HG02852 (cell line): Measurements from ENCODE around the gene CDCA3.

Experiments
- ATAC-seq: cut with Tn5 transposase; IDR thresholded peaks from one replicate; pipeline ENCODE4 v1.9.1; 2021; ENCODE audit warnings: mild to moderate bottlenecking, moderate library complexity; ENCODE audit not compliant: unreplicated experiment

CDCA3 gene

DNA sequence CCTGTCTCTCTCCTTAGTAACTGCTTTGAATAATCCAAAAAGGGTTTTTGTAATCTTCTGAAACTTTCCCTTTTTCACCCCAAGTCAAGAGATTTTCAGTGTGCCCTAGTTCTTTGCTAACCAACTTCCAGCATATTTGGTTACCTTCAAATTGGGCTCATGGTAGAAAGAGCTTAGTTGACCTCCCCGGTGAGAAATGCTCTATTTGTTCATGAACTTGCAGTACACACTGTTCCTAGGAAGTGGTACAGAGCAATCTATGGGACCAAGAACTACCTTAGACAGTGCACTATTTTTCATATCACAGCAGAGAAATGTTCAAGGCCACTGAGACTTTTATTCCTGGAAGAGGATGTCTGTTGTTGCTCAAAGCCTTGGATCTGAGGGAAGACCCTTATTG lies 2.5 kb upstream of the CDCA3 start:
- ATAC-seq: no peak

DNA sequence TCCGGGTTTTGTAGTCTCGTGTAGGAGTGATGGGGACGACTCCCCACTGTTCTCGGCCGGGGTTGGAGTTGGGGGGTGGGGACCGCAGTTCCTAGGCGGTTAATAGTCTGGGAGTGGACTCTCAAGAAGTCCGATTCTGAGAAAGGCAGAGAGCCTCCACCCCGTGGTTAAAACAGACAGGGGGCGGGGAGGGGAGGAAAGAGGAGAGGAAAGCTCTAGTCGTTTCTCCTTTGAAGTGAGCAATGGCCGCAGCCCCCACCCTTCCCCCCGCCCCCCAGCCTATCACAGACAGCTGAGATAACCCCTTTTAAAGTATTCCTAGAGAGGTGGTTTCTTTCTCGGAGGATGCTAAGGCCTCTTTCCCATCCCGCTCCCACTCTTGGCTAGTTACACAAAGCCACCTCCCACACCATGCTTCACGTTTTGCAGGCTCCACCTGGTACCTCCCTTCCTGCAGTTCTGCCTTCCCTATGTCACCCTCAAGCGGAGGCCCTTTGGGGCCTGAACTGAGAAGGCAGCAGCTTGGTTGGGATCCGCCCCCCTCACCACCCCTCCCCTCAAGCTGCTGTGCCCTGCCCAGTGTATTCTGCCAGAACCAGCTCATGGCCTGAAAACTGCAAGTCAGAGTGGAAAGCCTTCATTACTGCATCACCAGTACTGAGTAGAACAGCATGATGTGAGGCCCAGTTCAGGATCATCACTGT lies 1.7 kb upstream of the CDCA3 start:
- ATAC-seq: no peak

DNA sequence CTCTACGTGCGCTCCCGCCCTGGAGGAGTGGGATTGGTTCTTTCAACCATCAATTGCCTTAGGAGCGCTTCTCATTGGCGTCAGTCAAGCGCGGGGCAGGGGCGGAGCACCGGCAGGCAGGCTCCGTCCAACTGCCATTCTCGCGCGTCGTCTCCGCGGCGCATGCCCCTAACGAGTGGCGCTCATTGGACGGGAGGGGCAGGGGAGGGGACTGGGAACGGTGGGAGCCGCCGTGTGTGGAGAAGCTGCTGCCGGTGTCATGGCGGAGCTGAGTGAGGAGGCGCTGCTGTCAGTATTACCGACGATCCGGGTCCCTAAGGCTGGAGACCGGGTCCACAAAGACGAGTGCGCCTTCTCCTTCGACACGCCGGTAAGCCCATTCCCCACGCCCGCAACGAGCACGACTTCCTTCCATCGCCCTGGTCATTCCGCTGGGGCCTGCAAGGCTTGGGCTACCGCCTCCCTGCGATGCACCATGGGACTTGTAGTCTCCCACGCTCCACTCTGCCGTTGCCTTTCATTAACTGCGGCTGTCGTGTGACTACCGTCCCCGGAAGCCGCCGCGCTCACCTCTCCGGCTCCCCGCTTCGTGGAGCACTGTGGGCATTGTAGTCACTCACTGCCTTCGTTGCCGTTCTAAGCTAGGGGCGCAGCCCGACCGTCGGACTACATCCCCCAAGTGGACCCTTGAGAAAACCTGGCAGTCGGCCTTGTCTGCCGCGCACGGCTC lies 1.0 kb upstream of the CDCA3 start, which contains the start of gene USP5:
USP5 (plus strand) TSS at position 230 of the 730 bp plus-strand sequence; CDS start at position 260, 30 bp downstream.
- peak; percentile 70 for ATAC-seq

DNA sequence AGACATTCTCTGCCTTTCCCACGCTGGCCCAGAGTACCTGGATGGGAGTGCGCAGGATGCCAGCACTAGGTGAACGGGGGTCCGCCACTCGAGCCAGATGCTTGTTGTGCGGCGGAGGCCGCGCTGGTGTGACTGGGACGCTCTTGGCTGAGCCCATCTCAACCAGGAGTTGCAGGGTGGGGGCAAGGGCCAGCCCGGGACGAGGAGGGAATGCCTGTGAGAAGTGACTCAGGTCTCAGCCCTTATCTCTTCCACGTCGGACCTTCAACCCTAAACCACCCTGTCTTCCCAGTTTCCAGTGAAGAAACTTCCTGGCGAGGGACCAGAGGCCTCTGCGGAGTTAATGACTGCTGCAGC lies 312 bp downstream of the CDCA3 start:
- no peak for ATAC-seq

DNA sequence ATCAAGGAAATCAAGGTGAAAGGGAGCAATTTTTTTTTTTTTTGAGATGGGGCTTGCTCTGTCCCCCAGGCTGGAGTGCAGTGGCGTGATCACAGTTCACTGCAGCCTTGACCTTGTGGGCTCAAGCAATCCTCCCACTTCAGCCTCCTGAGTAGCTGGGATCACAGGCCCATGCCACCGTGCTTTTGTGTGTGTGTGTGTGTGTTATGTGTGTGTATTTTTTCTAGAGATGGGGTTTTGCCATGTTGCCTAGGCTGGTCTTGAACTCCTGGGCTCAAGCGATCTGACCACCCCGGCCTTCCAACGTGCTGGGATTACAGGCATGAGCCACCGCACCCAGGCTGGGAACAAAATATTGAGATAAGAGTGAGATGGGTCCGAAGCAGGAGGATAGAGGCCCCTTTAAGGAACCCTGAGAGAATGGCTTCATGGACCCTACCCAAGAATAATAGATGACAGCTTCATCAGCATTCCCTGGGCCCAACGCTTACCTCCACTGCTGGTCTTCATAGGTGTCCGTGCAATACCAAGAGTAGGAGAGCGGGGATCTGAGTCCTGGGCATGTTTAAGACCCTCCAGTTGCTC lies 1.0 kb downstream of the CDCA3 start:
- ATAC-seq: no peak

DNA sequence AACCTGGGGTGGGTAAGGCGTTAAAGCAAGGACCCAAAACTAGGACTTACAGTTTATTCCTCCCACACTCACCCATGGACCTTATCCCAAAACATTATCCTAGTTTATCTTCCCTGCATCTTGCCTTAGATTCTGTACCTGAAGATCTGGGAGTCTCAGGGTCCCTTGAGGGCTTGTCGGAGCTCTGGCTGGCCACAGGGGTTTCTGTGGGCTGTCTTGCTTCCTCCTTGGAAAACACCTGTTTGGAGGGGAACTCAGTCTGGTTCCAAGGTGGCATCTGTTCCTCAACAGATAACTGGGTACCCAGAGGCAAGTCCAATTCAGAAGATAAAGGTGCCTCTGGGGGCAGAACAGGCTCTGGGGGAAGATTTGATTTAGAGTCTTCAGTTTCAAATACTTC lies 1.7 kb downstream of the CDCA3 start:
- ATAC-seq: no peak

DNA sequence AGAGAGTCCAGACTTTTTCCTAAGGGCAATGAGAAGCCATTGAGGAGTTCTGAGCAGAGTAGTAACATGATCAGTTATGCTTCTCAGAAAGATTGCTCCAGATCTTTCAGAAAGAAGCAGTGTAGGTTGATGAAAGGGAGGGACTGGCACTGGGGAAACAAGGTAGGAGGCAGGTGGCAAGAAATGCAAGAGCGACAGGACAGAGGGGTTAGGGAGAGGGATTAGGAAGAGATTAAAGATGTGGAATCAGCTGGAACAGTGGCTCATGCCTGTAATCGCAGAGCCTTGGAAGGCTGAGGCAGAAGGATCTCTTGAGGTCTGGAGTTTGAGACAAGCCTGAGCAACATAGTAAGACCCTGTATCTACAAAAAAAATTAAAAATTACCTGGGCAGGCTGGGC lies 3.4 kb downstream of the CDCA3 start:
- no peak for ATAC-seq

DNA sequence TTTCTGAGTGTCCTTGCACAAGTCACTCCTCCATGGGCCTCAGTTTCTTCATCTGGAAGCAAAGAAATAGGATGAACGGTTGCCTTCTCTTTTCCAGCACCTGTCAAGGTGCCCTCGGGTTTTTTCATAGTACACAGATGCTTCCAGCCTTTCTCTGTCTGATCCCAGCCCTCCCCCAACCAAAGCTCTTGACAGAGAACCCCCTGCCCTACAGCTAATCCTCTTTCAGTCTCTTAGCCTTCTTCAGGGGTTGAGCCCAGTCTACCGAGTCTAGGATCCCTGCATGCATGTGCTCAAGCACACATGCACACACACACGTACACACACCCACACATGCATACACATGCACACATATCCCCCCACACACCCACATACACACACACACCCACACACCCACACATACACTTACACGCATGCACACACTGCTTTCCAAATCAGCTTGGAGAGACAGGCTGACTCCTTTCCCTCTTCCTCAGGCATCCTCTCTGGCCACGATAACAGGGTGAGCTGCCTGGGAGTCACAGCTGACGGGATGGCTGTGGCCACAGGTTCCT lies 4.7 kb downstream of the CDCA3 start:
- ATAC-seq: no peak

DNA sequence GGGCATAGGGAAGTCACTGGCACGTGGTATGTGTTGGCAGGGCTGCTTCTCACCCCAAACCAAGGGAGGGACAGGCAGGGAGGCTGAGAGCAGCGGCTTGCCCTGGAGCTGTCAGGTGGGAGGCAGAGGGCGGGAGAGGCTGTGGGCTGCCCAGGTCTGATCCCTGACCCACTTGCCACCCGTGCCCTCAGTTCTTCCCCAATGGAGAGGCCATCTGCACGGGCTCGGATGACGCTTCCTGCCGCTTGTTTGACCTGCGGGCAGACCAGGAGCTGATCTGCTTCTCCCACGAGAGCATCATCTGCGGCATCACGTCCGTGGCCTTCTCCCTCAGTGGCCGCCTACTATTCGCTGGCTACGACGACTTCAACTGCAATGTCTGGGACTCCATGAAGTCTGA lies 5.7 kb downstream of the CDCA3 start:
- ATAC-seq: no peak

DNA sequence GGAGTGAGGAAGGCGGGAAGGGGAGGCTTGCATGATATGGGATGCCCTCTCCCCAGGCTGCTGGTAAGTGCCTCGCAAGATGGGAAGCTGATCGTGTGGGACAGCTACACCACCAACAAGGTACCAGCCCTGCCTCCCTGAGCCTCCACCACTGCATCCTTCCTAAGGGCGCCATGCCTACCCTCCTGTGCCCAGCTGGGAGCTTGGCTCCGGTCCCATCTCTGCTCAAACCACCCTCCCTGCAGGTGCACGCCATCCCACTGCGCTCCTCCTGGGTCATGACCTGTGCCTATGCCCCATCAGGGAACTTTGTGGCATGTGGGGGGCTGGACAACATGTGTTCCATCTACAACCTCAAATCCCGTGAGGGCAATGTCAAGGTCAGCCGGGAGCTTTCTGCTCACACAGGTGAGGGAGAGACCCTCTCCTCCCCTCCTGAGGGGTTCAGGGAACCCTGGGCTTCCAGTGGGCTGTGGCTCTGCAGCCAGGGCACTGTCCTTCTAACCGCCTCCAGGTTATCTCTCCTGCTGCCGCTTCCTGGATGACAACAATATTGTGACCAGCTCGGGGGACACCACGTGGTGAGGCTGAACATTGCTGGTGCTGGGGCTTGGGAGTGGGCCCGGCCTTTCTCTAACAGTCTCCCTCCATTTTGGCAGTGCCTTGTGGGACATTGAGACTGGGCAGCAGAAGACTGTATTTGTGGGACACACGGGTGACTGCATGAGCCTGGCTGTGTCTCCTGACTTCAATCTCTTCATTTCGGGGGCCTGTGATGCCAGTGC lies 7.8 kb downstream of the CDCA3 start:
- no peak for ATAC-seq

DNA sequence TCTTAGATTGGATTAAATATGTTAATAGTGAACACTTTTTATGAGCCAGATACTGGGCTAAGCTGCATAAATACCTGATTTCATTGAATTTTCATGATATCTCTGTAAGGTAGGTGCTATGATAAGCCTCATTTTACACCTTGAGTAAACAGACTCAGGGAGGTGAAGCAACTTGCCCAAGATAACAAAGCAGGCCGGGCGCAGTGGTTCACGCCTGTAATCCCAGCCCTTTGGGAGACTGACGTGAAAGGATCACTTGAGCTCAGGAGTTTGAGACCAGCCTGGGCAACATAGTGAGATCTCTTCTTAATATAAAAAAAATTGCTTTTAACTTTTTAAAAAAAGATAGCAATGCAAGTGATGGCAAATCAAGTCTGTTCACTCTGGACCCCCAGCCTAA lies 9.0 kb downstream of the CDCA3 start:
- no peak for ATAC-seq

DNA sequence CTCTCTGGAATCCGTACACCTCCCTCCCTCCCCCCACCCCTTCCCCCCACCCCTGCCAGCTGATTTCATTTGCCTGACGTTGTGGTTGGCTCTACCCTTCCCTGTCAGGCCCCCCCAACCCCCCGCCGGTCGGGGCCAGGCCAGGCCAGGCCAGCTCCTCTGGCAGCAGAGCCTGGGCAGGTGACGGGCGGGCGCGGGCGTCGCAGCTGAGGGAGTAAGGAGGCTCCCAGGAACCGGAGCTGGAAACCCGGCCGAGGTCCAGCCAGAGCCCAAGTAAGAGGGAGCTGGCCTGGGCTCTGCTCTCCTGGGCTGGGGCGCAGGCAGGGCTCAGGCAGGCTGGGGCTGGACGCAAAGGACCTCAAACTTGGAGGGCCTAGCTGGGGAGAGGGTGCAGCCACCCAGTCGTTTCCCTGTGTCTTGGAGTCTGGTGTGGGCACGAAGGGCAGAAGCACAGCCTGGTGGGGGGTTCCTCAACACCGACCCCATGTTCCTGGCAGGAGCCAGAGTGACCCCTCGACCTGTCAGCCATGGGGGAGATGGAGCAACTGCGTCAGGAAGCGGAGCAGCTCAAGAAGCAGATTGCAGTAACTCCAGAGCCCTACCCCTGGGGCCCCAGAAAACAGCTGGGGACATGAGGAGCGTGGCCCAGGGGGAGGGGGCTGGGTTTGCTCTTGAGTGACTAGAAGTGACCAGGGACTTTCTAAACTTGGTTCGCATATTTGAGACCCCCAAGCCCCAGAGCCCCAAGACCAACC lies 10.1 kb downstream of the CDCA3 start, which contains the start of gene GNB3:
GNB3 (plus strand) TSS at position 165 of the 755 bp plus-strand sequence; CDS start at position 528, 363 bp downstream.
- no peak for ATAC-seq

DNA sequence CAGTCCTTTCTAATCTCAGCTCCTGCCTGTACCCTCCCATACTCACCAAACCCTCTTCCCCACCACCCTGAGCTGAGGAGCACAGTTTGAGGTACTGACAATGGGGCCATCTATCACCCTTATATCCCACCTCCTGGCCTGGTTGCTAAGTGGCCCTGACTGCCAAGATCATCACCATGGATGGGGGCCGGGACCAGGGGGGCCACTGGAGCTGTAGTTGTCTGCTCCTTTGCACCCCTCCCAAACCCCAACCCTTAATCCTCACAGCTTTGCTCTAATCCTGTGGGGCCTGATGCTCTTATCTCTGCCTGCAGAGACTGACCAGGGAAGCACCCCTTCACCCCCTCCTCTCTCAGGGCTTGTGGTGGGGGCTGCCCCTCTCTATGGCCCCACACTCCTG lies 10.8 kb downstream of the CDCA3 start:
- no peak for ATAC-seq

DNA sequence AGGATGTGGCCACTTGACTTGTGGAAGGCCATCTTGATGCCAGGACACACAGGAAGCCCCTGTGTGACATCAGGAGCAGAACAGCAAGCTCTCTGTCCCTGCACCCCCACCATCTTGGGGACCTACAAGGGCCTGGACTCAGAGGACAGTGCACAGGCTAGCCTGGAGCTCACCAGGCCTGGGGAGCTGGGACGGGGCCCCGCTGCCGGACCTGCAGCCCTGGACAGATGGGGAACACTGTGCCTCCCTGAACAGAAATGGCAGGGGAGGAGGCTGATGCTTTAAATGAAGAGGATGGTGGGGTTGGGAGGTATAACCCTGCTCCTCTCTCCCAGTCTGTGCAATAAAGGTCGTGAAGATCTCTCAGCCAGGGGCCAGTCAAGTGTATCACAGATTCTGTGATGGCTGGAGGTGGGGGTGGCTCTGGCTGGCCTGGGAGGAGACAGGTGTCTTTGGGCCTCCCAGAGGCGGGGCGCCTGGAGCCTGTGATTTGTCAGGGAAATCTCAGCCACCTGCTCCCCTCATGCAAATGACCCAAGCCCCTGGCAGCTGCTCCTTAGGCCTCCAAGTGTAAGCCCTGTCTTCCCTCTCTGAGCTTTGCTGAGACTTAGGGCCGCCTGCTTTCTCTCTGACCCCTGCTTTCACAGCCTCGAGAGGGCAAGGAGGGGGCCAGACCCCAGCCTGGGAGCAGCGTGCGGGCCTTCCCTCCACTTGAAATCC lies 11.4 kb downstream of the CDCA3 start:
- ATAC-seq: peak; percentile 87

DNA sequence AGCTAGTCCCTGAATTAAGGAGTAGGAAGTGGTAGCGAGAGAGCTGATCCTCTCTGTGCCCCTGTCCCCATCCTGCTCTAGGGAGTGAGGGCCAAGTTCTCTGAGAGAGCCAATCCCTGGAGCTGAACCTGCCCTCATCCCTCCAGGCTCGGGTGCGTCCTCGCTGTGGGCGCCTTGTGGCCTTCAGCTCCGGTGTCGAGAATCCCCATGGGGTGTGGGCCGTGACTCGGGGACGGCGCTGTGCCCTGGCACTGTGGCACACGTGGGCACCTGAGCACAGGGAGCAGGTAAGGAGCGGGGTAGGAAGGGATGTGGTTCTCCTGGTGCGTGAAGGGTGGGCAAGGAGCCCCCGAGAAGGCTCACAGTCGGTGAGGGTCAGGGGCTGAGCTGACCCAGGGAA lies 12.2 kb downstream of the CDCA3 start:
- no peak for ATAC-seq

DNA sequence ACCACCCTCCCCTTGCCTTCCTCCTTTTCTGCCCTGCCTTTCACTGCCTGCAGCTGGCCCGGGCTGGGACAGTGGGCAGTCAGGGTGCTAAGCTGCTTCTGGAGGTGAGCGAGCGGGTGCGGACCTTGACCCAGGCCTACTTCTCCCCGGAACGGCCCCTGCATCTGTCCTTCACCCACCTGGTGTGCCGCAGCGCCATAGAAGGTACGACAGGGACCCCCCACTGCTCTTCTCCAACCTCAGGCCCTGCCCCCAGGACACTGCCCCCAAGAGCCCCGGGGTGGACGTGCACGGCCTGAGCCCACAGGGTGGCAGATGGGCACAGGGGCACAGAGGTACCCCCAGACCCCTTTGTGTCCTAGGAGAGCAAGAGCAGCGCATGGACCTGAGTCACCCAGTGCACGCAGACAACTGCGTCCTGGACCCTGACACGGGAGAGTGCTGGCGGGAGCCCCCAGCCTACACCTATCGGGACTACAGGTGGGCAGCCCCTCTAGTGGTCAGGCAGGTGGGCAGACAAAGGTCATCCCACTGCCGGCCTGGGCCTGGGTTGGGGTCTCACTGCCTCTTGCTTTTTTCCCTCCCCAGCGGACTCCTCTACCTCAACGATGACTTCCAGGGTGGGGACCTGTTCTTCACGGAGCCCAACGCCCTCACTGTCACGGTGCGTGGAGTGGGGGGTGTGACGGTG lies 13.6 kb downstream of the CDCA3 start:
- no peak for ATAC-seq

DNA sequence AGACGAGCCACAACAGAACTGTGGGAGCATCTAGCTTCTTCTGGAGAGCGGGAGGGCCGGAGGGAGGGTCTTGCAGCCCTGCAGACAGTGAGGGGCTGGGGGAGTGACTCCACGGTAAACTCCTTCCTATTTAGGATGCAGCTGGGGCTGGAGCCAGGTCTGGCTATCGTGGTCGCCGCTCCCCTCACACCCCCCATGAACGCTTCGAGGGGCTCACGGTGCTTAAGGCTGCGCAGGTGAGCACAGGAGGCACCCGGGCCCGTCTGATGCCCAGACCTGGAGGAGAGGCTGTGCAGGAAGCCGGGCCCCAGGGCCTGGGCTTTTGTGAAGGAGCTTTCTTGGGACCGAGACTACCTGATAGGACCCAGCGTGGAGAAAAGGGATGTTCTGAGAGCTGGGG lies 14.2 kb downstream of the CDCA3 start:
- no peak for ATAC-seq

DNA sequence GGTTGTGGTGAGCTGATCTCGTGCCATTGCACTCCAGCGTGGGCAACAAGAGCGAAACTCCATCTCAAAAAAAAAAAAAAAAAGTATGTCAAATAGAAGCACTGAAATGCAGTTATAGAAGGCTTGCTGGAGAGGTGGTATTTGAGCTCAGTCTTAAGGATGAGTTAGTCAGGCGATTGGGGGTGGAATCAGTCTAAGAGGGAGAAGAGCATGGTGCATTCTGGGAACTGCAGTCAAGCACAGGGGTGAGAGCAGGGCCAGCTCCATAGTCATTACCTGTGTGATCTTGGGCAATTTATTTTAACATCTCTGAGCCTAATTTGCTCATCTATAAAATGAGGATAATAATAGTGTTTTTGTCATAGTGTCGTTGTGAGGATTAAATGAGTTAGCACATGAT lies 16.2 kb downstream of the CDCA3 start:
- no peak for ATAC-seq

DNA sequence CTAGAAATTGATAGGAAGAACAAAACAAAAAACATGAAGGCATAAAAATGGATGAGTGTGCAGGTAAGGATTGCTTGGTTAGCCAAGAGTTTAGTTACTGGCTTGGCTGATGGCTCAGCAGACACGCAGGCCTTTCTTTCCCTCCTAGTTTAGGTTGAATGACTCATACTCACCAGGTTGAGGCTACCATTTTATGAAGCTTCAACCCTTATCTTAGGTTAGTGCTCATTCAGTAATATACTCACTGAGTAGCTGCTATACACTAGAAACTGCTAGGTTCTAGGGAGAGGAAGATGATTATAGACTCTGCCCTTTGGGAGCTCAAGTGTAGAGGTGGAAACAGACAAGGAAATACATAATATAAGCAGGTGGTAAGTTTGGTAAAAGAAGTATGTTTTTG lies 16.8 kb downstream of the CDCA3 start:
- no peak for ATAC-seq
